ENCODE results near the gene ITPA.
"Not testable (repeated sequence)": the region's sequence is repeated elsewhere in the genome, so short reads cannot be mapped to it uniquely, and the experiment has no call there.

The ITPA gene

DNA sequence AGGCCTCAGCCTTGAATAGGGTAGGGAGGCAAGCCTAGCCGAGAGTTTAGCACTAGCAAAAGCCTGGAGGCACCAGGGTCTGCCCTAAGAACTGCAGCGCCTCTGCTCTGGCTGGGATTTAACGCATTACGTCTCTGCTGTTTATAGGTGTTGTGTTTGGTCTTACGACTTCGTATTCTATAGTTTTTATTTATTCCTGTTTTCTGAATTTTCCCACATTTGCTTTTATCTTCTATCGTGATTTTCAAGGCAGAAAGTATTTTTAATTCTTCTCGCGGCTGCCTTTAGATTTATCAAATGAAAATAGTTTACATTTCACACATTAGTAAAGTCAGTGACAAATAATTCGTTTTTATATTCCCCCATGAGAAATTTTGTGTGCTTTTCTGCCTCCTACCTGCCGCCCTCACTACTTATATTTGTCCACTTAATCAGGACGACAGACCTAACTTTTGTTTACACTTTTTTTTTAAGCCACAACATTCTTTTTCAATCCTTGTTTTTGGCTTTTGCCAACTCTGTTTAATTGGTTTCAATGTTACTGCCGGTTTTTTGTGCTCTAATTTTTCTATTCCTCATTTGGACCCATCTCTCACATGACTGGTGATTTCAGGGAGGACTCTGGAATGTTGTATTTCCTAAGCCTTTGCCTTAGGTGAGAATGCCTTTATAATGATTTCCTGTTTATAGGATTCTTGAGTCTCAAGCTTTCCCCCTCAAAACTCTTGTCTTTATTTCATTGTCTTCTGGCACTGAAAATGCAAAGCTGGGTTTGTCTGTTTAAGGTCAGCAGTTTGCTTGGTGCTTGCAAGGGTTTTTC lies 34.6 kb upstream of the ITPA start:
- no peak for DNase-seq (ENCODE audit: extremely low read depth, low read depth)
- peak overlapping the region; percentile 56 for H3K4me3 ChIP-seq (replicated peaks; ENCODE audit: low read depth, low read length)
- TF ChIP-seq, protein P1, sequence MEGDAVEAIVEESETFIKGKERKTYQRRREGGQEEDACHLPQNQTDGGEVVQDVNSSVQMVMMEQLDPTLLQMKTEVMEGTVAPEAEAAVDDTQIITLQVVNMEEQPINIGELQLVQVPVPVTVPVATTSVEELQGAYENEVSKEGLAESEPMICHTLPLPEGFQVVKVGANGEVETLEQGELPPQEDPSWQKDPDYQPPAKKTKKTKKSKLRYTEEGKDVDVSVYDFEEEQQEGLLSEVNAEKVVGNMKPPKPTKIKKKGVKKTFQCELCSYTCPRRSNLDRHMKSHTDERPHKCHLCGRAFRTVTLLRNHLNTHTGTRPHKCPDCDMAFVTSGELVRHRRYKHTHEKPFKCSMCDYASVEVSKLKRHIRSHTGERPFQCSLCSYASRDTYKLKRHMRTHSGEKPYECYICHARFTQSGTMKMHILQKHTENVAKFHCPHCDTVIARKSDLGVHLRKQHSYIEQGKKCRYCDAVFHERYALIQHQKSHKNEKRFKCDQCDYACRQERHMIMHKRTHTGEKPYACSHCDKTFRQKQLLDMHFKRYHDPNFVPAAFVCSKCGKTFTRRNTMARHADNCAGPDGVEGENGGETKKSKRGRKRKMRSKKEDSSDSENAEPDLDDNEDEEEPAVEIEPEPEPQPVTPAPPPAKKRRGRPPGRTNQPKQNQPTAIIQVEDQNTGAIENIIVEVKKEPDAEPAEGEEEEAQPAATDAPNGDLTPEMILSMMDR (IDR thresholded peaks at IDR 0.05; ENCODE audit: low read depth, low read length, missing control alignments) = no peak

GRCh38 chr20:3175270-3175669 lies 34.0 kb upstream of the ITPA start:
- DNase-seq (ENCODE audit: extremely low read depth, low read depth) = no peak
- TF ChIP-seq, protein P1 (IDR thresholded peaks at IDR 0.05; ENCODE audit: low read depth, low read length, missing control alignments) = no peak
- H3K4me3 ChIP-seq (replicated peaks; ENCODE audit: low read depth, low read length) = no peak overlapping the region

DNA sequence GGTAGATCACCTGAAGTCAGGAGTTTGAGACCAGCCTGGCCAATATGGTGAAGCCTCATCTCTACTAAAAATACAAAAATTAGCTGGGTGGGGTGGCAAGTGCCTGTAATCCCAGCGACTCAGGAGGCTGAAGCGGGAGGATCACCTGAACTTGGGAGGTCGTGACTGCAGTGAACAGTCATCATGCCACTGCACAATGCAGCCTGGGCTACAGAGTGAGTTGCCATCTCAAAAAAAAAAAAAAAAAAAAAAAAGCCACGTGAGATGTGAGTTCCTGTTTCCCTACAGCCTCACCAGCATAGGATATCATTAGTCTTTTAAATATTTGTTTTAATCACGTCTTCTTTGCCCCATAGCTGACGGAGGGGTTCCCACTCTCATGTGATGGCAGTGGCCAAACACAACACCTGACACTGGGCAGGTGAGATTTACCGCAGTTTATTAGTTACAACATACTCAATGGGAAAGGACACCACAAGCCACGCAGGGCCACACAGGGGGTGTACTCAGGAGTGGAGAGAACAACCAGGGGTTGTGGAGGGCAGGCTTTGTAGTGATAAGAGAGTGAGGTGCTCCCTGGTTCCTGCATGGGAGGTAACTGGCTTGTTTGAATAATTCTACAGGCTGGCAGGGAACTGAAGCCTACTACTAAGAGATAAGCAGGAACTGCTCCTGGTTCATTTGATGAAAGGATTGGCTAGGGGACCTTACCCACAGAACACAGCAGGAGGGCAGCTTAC lies 31.4 kb upstream of the ITPA start:
- no peak overlapping the region for H3K4me3 ChIP-seq (replicated peaks; ENCODE audit: low read depth, low read length)
- TF ChIP-seq, protein P1 (IDR thresholded peaks at IDR 0.05; ENCODE audit: low read depth, low read length, missing control alignments) = no peak
- DNase-seq (ENCODE audit: extremely low read depth, low read depth) = no peak

GRCh38 chr20:3180319-3180718 lies 29.0 kb upstream of the ITPA start:
- no peak for DNase-seq (ENCODE audit: extremely low read depth, low read depth)
- no peak overlapping the region for H3K4me3 ChIP-seq (replicated peaks; ENCODE audit: low read depth, low read length)
- TF ChIP-seq, protein P1 (IDR thresholded peaks at IDR 0.05; ENCODE audit: low read depth, low read length, missing control alignments) = no peak

DNA sequence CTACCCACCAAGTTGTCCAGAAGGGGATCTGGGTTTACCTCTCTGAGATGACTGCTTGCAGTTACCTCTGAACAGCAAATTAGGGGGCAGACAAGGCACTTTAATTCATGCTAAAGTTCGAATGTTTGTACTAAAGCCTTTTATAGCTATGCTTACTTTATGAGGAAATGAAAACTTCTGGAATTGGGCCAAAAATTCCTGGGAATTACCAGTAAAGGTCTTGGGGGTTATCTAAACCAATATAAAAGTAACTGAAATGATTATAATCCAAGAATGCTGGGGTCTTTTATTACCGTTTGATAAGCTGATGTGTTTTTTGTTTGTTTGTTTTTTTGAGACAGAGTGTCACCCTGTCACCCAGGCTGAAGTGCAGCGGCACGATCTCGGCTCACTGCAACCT lies 28.0 kb upstream of the ITPA start:
- TF ChIP-seq, protein P1 (IDR thresholded peaks at IDR 0.05; ENCODE audit: low read depth, low read length, missing control alignments) = no peak
- no peak overlapping the region for H3K4me3 ChIP-seq (replicated peaks; ENCODE audit: low read depth, low read length)
- no peak for DNase-seq (ENCODE audit: extremely low read depth, low read depth)

DNA sequence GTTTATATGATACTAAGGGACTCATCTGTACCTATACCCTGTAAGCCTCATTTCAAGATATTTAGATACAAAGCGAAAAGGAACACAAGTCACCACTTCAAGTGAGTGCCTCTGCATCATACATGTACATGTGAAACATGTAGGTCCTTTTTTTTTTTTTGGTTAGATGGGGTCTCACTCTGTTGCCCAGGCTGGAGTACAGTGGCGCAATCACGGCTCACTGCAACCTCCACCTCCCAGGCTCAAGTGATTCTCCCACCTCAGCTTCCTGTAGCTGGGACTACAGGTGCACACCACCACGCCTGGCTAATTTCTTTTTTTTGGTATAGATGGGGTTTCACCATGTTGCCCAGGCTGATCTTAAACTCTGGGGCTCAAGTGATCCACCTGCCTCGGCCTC lies 26.9 kb upstream of the ITPA start:
- H3K4me3 ChIP-seq (replicated peaks; ENCODE audit: low read depth, low read length); DNase-seq (ENCODE audit: extremely low read depth, low read depth): not testable (repeated sequence)

DNA sequence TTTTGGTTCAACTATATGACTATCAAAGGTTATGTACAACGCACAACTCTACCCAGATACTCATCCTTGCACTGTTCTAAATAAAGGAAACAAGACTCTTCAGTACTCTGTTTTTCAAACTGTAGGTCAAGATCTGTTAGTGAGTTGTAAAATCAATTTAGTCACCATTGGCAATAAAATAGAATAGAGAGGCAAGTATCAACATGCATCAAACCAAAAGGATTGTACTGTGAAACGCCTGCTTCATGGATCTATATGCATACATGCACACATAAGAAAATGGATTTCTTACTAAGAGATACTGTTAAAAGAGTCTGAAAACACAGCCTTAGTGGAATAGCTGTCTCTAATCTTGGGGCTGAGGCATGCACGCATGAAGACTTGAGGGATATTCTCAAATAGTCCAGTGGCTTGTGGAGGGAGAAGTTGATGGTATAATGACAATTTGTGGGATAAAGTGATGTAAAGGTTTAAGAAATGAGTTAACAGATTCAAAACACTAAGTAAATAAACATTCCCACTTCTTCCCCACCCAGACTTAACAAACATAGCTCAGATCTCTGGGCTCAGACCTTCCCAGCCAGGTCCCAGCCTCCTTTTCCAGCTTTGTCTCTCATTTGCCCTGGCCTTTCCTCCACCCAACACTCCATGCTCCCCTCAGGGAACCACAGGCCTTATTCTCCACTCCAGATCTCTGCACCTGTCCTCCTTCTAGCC lies 25.2 kb upstream of the ITPA start:
- no peak for DNase-seq (ENCODE audit: extremely low read depth, low read depth)
- TF ChIP-seq, protein P1 (IDR thresholded peaks at IDR 0.05; ENCODE audit: low read depth, low read length, missing control alignments) = no peak
- no peak overlapping the region for H3K4me3 ChIP-seq (replicated peaks; ENCODE audit: low read depth, low read length)

- H3K4me3 ChIP-seq (replicated peaks; ENCODE audit: low read depth, low read length); DNase-seq (ENCODE audit: extremely low read depth, low read depth): not testable (repeated sequence)
Observed at GRCh38 chr20:3187861-3188260, 21.4 kb upstream of the ITPA start.
